Loucy (cell line): ENCODE data around the gene SLC29A4.
"Not testable (repeated sequence)": the region's sequence is repeated elsewhere in the genome, so short reads cannot be mapped to it uniquely, and the experiment has no call there.

Experiments
- H2AFZ ChIP-seq: fragments of 200-600 bp; sonication (generic); 2 replicates; pipeline ENCODE4 v1.6.0; 2016; ENCODE audit warnings: antibody characterized with exemption, mild to moderate bottlenecking, low read length, moderate library complexity
- H3F3A ChIP-seq: fragments of 200-600 bp; 2 replicates; pipeline ENCODE4 v1.6.0; 2016; ENCODE audit warnings: antibody characterized with exemption, low read depth, mild to moderate bottlenecking
- H3K27me3 ChIP-seq: fragments of 200-600 bp; sonication (generic); 2 replicates; pipeline ENCODE4 v1.6.1; 2014; ENCODE audit warnings: low read length, mild to moderate bottlenecking; ENCODE audit not compliant: insufficient read depth, poor library complexity, severe bottlenecking
- H3K36me3 ChIP-seq: fragments of 200-600 bp; sonication (generic); 2 replicates; pipeline ENCODE4 v1.6.1; 2016; ENCODE audit warnings: low read length; ENCODE audit not compliant: insufficient read depth
- H3K4me1 ChIP-seq: fragments of 200-600 bp; sonication (generic); 2 replicates; pipeline ENCODE4 v1.5.1; 2014; ENCODE audit warnings: low read length, mild to moderate bottlenecking; ENCODE audit not compliant: insufficient read depth, poor library complexity, severe bottlenecking
- H3K4me2 ChIP-seq: fragments of 200-600 bp; sonication (generic); 2 replicates; pipeline ENCODE4 v1.6.0; 2014; ENCODE audit warnings: antibody characterized with exemption, low read length, low read depth, mild to moderate bottlenecking; ENCODE audit not compliant: poor library complexity, severe bottlenecking
- H3K4me3 ChIP-seq: fragments of 200-600 bp; sonication (generic); 2 replicates; pipeline ENCODE4 v1.5.1; 2014; ENCODE audit warnings: low read length, mild to moderate bottlenecking, mixed read lengths; ENCODE audit not compliant: poor library complexity, severe bottlenecking
- H3K79me2 ChIP-seq: fragments of 200-600 bp; sonication (generic); 2 replicates; pipeline ENCODE4 v1.6.1; 2014; ENCODE audit warnings: low read length; ENCODE audit not compliant: insufficient read depth
- H3K9ac ChIP-seq: fragments of 200-600 bp; sonication (generic); 2 replicates; pipeline ENCODE4 v1.6.0; 2014; ENCODE audit warnings: mild to moderate bottlenecking, low read depth, low read length, moderate library complexity; ENCODE audit not compliant: poor library complexity, severe bottlenecking
- H3K9me2 ChIP-seq: fragments of 200-600 bp; sonication (generic); replicated peaks from 2 replicates; pipeline ENCODE4 v1.6.1; 2016; ENCODE audit warnings: low read depth, low read length, mixed read lengths
- H3K9me3 ChIP-seq: fragments of 200-600 bp; sonication (generic); 2 replicates; pipeline ENCODE4 v1.6.1; 2014; ENCODE audit warnings: mild to moderate bottlenecking, antibody characterized with exemption, low read length, low read depth; ENCODE audit not compliant: insufficient read depth
- H4K20me1 ChIP-seq: fragments of 200-600 bp; sonication (generic); 2 replicates; pipeline ENCODE4 v1.6.0; 2014; ENCODE audit warnings: antibody characterized with exemption, low read length, mild to moderate bottlenecking; ENCODE audit not compliant: insufficient read depth, poor library complexity, severe bottlenecking
- EZH2phosphoT487 ChIP-seq: fragments of 200-600 bp; IDR thresholded peaks from 2 replicates; pipeline ENCODE4 v1.6.1; 2018; ENCODE audit warnings: antibody characterized with exemption, mild to moderate bottlenecking, moderate library complexity, borderline replicate concordance
- TF ChIP-seq, protein P1 (sequence below): fragments of 200-600 bp; sonication (generic); conservative IDR thresholded peaks from 2 replicates; pipeline ENCODE4 v1.5.1; 2014; ENCODE audit warnings: mild to moderate bottlenecking, antibody characterized with exemption, low read length

Gene SLC29A4

DNA sequence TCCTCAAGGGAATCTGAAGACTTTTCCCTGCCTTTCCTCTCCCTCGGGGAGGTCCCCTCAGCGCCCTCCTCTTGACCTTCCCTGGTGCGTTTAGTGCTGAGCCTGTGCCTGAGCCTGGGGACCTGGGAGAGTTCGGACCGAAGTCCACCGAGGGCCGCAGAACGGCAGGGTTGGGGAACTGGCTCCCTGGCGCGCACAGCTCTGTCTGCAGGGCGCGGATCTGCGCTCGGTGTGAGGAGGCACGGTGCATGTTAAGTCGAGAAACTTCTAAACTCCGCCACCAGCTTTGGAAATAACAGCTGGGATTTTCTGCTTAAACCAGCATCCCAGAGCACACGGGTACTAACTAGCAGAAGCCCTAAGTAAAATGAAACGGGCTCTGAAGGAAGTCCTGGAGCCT is 44.2 kb upstream of the SLC29A4 start:
- H4K20me1 ChIP-seq: no peaks in the 10 kb centered on the region
- H3K9me2 ChIP-seq: no peaks in the 10 kb centered on the region
- H2AFZ ChIP-seq: no peak overlapping the region
- no peak overlapping the region for H3K4me3 ChIP-seq
- no peak overlapping the region for H3K4me2 ChIP-seq
- H3K79me2 ChIP-seq: no peaks in the 10 kb centered on the region
- no peak overlapping the region for H3K9ac ChIP-seq
- H3K9me3 ChIP-seq: no peaks in the 10 kb centered on the region
- H3F3A ChIP-seq: no peaks in the 10 kb centered on the region
- peaks cover 26% of the 10 kb centered on the region for H3K4me1 ChIP-seq
- no peak for TF ChIP-seq EZH2phosphoT487
- TF ChIP-seq, protein P1, sequence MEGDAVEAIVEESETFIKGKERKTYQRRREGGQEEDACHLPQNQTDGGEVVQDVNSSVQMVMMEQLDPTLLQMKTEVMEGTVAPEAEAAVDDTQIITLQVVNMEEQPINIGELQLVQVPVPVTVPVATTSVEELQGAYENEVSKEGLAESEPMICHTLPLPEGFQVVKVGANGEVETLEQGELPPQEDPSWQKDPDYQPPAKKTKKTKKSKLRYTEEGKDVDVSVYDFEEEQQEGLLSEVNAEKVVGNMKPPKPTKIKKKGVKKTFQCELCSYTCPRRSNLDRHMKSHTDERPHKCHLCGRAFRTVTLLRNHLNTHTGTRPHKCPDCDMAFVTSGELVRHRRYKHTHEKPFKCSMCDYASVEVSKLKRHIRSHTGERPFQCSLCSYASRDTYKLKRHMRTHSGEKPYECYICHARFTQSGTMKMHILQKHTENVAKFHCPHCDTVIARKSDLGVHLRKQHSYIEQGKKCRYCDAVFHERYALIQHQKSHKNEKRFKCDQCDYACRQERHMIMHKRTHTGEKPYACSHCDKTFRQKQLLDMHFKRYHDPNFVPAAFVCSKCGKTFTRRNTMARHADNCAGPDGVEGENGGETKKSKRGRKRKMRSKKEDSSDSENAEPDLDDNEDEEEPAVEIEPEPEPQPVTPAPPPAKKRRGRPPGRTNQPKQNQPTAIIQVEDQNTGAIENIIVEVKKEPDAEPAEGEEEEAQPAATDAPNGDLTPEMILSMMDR: no peak
- H3K36me3 ChIP-seq: no peaks in the 10 kb centered on the region
- H3K27me3 ChIP-seq: no peaks in the 10 kb centered on the region

DNA sequence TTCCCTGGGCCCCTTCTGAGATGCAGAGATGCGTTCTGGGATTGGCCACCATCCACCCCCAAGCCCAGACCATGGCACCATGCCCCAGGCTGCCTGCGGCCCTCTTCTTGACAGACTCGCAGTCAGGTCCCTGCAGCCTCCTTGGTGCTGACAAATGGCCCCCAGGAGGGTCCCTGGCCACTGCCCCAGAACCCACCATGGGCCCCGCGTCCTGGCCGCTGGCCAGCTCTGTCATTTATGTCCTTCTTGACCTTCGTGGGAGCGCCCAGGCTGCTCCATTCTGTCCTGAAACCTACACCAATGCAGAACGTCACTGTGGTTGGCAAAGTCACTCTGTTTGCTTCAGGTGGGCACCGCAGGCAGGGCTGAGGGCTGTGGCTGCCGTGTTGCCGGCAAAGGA is 39.5 kb upstream of the SLC29A4 start:
- H2AFZ ChIP-seq: no peak overlapping the region

DNA sequence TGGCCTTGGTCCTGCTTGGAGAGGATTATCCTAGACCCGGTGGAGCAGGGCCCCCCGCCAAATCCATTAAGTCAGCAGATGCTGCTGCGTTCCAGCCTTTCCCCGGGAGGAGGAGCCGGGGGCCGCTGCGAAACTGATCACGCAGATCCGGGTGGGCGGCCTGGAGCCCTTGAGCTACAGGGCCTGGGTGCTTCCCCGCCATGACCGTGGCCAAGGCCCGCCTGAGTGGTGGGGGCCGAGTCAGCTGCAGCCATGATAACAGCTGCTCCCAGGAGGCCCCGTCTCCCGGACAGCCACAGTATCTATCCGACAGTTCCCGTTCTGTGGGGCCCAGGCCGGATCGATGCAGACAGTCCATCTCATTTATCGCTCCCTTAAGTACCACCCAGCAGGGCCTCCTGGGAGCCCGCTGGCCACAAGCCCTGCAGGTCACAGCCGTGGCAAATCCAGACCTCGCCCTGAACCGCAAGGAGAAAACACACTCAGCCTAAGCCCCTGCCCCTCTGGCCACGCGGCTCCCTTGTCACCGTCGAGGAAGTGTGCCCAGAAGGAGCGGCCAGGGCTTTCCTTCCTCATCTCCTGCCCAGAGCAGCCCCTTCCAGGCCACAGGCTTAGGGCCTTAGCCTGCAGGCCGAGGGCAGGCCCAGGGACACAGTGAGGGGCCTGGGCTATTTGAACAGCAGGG is 34.4 kb upstream of the SLC29A4 start:
- H3K4me1 ChIP-seq: no peaks in the 10 kb centered on the region
- H3K4me3 ChIP-seq: no peak overlapping the region
- H3K4me2 ChIP-seq: no peak overlapping the region
- no peaks in the 10 kb centered on the region for H4K20me1 ChIP-seq
- H3K9ac ChIP-seq: no peak overlapping the region
- no peaks in the 10 kb centered on the region for H3K36me3 ChIP-seq
- H3K79me2 ChIP-seq: no peaks in the 10 kb centered on the region
- H3F3A ChIP-seq: no peaks in the 10 kb centered on the region
- H3K27me3 ChIP-seq: no peaks in the 10 kb centered on the region
- TF ChIP-seq EZH2phosphoT487: no peak
- TF ChIP-seq, protein P1: no peak
- no peak overlapping the region for H2AFZ ChIP-seq
- no peaks in the 10 kb centered on the region for H3K9me2 ChIP-seq
- no peaks in the 10 kb centered on the region for H3K9me3 ChIP-seq

More for the DNA sequence above, 39.5 kb upstream of the SLC29A4 start:
- H3K4me1 ChIP-seq: peaks cover 8% of the 10 kb centered on the region
- no peaks in the 10 kb centered on the region for H3K9me3 ChIP-seq
- no peaks in the 10 kb centered on the region for H3K27me3 ChIP-seq
- no peak overlapping the region for H3K9ac ChIP-seq
- H3K36me3 ChIP-seq: no peaks in the 10 kb centered on the region
- no peak overlapping the region for H3K4me3 ChIP-seq
- TF ChIP-seq, protein P1: no peak
- no peak for TF ChIP-seq EZH2phosphoT487
- no peaks in the 10 kb centered on the region for H3F3A ChIP-seq
- H3K4me2 ChIP-seq: no peak overlapping the region
- H4K20me1 ChIP-seq: no peaks in the 10 kb centered on the region
- no peaks in the 10 kb centered on the region for H3K9me2 ChIP-seq
- no peaks in the 10 kb centered on the region for H3K79me2 ChIP-seq

DNA sequence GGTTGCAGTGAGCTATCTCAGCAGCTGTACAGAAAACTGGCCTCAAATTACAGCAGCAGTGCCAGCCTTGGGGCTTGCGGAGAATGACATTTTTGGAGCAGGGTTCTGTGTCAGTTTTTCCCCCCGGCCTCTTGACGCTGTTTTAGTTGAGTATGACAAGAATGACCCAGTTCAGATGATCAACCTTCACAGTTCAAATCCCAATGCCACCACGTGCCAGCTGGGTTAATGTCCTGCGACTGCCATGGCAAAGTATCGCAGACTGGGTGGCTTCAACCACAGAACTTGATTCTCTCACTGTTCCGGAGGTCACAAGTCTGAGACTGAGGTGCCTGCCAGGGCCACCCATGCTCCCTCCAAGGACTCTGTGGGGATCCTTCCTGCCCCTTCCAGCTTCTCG is 32.0 kb upstream of the SLC29A4 start:
- H3K9ac ChIP-seq, H4K20me1 ChIP-seq, H3K4me3 ChIP-seq, H3K9me2 ChIP-seq, H3K27me3 ChIP-seq, H3K4me1 ChIP-seq, H3F3A ChIP-seq, H2AFZ ChIP-seq, H3K36me3 ChIP-seq, H3K9me3 ChIP-seq, H3K4me2 ChIP-seq, H3K79me2 ChIP-seq: not testable (repeated sequence)

DNA sequence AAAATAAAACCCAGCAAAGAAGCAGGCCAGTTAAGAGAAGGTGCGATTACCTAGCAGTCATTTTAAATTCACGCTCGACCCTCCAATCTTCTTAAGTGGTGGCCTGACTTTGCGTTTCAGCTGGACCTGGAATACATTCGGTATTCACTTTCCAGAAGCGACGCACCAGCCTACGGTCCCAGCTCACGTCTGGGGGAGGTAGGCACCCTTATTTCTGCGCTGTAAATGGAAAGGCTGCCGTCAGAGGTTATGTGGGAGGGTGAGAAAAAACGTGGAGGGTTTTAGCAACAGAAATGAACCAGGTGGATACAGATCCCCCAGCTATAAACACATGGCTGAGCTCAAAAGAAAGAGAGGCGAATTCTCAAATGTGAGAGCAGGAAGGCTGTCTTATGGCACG is 29.2 kb upstream of the SLC29A4 start:
- H3K4me1 ChIP-seq, H3K9me3 ChIP-seq: not testable (repeated sequence)

More for the DNA sequence above, 29.2 kb upstream of the SLC29A4 start:
- not testable (repeated sequence) for H3K79me2 ChIP-seq, H3K9me2 ChIP-seq, H2AFZ ChIP-seq, H4K20me1 ChIP-seq, H3K4me2 ChIP-seq, H3K4me3 ChIP-seq, H3K36me3 ChIP-seq, H3K9ac ChIP-seq, H3K27me3 ChIP-seq, H3F3A ChIP-seq
